WTC11 (cell line): Measurements from ENCODE around the gene ZCCHC2. TPM values are rescaled to one million over a fixed set of nuclear protein-coding genes. Genes with fewer than 3 reads are reported as not detected.

Source experiments
- ATAC-seq: fragments of 200-7000 bp; cut with Tn5 transposase; 2 replicates; pipeline ENCODE4 v1.10.0; 2021; ENCODE audit warnings: mild to moderate bottlenecking, moderate library complexity
- CTCF ChIA-PET: fragments of 300-600 bp; sonication (Branson Sonifier 250); formaldehyde crosslinking; loops from one replicate; lab custom pipeline; 2021; ENCODE audit warnings: antibody characterized with exemption; lab: Charles Lee
- POLR2A ChIA-PET: fragments of 350-600 bp; sonication (Branson Sonifier 250); formaldehyde crosslinking; loops from one replicate; lab custom pipeline; 2021; ENCODE audit warnings: antibody characterized with exemption; lab: Charles Lee
- DNase-seq: peaks from one replicate; pipeline ENCODE4 v3.0.0; 2021; ENCODE audit warnings: low spot score
- H3K27ac Mint-ChIP-seq: 2 replicates; pipeline ENCODE4 v1.8.0; 2021; ENCODE audit warnings: mixed read lengths
- H3K27me3 Mint-ChIP-seq: 2 replicates; pipeline ENCODE4 v1.8.0; 2021; ENCODE audit warnings: low read depth, mild to moderate bottlenecking, moderate library complexity, mixed read lengths
- H3K36me3 Mint-ChIP-seq: 2 replicates; pipeline ENCODE4 v1.8.0; 2021; ENCODE audit warnings: mixed read lengths
- H3K4me1 Mint-ChIP-seq: 2 replicates; pipeline ENCODE4 v1.8.0; 2022; ENCODE audit warnings: mixed read lengths
- H3K4me3 Mint-ChIP-seq: 2 replicates; pipeline ENCODE4 v1.8.0; 2021; ENCODE audit warnings: mild to moderate bottlenecking, moderate library complexity, mixed read lengths
- H3K9me3 Mint-ChIP-seq: 2 replicates; pipeline ENCODE4 v1.8.0; 2021; ENCODE audit warnings: mixed read lengths
- AR ChIP-seq: fragments of 250-450 bp; sonication (Bioruptor Pico); IDR thresholded peaks from 2 replicates; pipeline ENCODE4 v1.9.0; 2021; ENCODE audit warnings: mild to moderate bottlenecking
- ATF6 ChIP-seq: sonication (generic); formaldehyde crosslinking; IDR thresholded peaks from 2 replicates; pipeline ENCODE4 v1.8.1; 2023; ENCODE audit warnings: mild to moderate bottlenecking, missing genetic modification reagents
- FOXK1 ChIP-seq: sonication (generic); formaldehyde crosslinking; IDR thresholded peaks from 2 replicates; pipeline ENCODE4 v1.8.0; 2022; ENCODE audit warnings: mild to moderate bottlenecking, moderate library complexity, missing genetic modification reagents
- FOXP1 ChIP-seq: sonication (generic); formaldehyde crosslinking; IDR thresholded peaks from 2 replicates; pipeline ENCODE4 v1.8.0; 2022; ENCODE audit warnings: missing genetic modification reagents, mild to moderate bottlenecking, moderate library complexity, borderline replicate concordance
- GABPB1 ChIP-seq: sonication (generic); formaldehyde crosslinking; IDR thresholded peaks from 2 replicates; pipeline ENCODE4 v1.8.1; 2023; ENCODE audit warnings: mild to moderate bottlenecking, missing genetic modification reagents
- HMGA2 ChIP-seq: fragments of 250-450 bp; sonication (Bioruptor Pico); IDR thresholded peaks from 2 replicates; pipeline ENCODE4 v1.4.0; 2021; ENCODE audit warnings: mild to moderate bottlenecking, moderate library complexity
- MXD4 ChIP-seq: fragments of 250-450 bp; sonication (Bioruptor Pico); IDR thresholded peaks from 2 replicates; pipeline ENCODE4 v1.8.0; 2021; ENCODE audit warnings: mild to moderate bottlenecking, moderate library complexity, borderline replicate concordance
- PRRX2 ChIP-seq: fragments of 250-450 bp; sonication (Bioruptor Pico); IDR thresholded peaks from 2 replicates; pipeline ENCODE4 v1.8.0; 2021; ENCODE audit warnings: mild to moderate bottlenecking
- RELA ChIP-seq: sonication (generic); formaldehyde crosslinking; IDR thresholded peaks from 2 replicates; pipeline ENCODE4 v1.8.1; 2022; ENCODE audit warnings: missing genetic modification reagents, mild to moderate bottlenecking, borderline replicate concordance
- SMAD3 ChIP-seq: sonication (generic); formaldehyde crosslinking; IDR thresholded peaks from 2 replicates; pipeline ENCODE4 v1.8.0; 2022; ENCODE audit warnings: missing genetic modification reagents, mild to moderate bottlenecking, borderline replicate concordance
- STAT6 ChIP-seq: sonication (generic); formaldehyde crosslinking; conservative IDR thresholded peaks from 2 replicates; pipeline ENCODE4 v1.8.1; 2023; ENCODE audit warnings: mild to moderate bottlenecking, low read depth, missing genetic modification reagents, moderate library complexity
- USF1 ChIP-seq: sonication (generic); formaldehyde crosslinking; IDR thresholded peaks from 2 replicates; pipeline ENCODE4 v1.8.0; 2022; ENCODE audit warnings: mild to moderate bottlenecking, missing genetic modification reagents
- ZNF138 ChIP-seq: sonication (generic); formaldehyde crosslinking; conservative IDR thresholded peaks from 2 replicates; pipeline ENCODE4 v1.8.1; 2022; ENCODE audit warnings: mild to moderate bottlenecking, moderate library complexity, missing genetic modification reagents
- ZNF263 ChIP-seq: sonication (generic); formaldehyde crosslinking; IDR thresholded peaks from 2 replicates; pipeline ENCODE4 v1.8.1; 2022; ENCODE audit warnings: low read depth, mild to moderate bottlenecking, moderate library complexity, missing genetic modification reagents
- ZNF396 ChIP-seq: fragments of 250-450 bp; sonication (Bioruptor Pico); IDR thresholded peaks from 2 replicates; pipeline ENCODE4 v1.8.0; 2021; ENCODE audit warnings: mild to moderate bottlenecking, moderate library complexity, borderline replicate concordance
- ZNF416 ChIP-seq: fragments of 250-450 bp; sonication (Bioruptor Pico); IDR thresholded peaks from 2 replicates; pipeline ENCODE4 v1.9.0; 2021; ENCODE audit warnings: mild to moderate bottlenecking, inconsistent platforms
- ZNF512 ChIP-seq: sonication (generic); formaldehyde crosslinking; IDR thresholded peaks from 2 replicates; pipeline ENCODE4 v1.8.1; 2022; ENCODE audit warnings: missing genetic modification reagents, borderline replicate concordance
- total RNA-seq: library from RNA; stranded (reverse); gene quantifications from 3 replicates; pipeline ENCODE4 v1.2.3, GENCODE V29; 2021

The ZCCHC2 gene
- total RNA-seq, 1 experiment from 2014 or later, result 18.8 TPM

- TF ChIP-seq STAT6, result no peak
- no peak for TF ChIP-seq ZNF138 (CRISPR knock-in tag)
- TF ChIP-seq FOXP1 (CRISPR knock-in tag), result no peak
- no peak for TF ChIP-seq USF1
Measured at GRCh38 chr18:62616331-62616805, 93.5 kb downstream of the ZCCHC2 start (continued).

- H3K36me3 Mint-ChIP-seq, result no peaks in the 10 kb centered on the region
- no peak overlapping the region for H3K4me3 Mint-ChIP-seq
- no peaks in the 10 kb centered on the region for H3K27me3 Mint-ChIP-seq
- no peak for ATAC-seq
- no peak for TF ChIP-seq ZNF416 (CRISPR knock-in tag)
- TF ChIP-seq RELA, result no peak
- no peak for TF ChIP-seq FOXK1 (CRISPR knock-in tag)
- no peak for TF ChIP-seq ZNF396 (CRISPR knock-in tag)
- TF ChIP-seq USF1, result no peak
- TF ChIP-seq ZNF512, result no peak
- TF ChIP-seq AR (CRISPR knock-in tag), result no peak
- TF ChIP-seq HMGA2 (CRISPR knock-in tag), result no peak
- H3K4me1 Mint-ChIP-seq, result no peaks in the 10 kb centered on the region
- H3K9me3 Mint-ChIP-seq, result no peaks in the 10 kb centered on the region
- CTCF ChIA-PET, result no interaction called here
- no peak overlapping the region for H3K27ac Mint-ChIP-seq
- DNase-seq, result no peak
- POLR2A ChIA-PET, result no interaction called here
Measured at GRCh38 chr18:62617793-62618591, 95.2 kb downstream of the ZCCHC2 start.

GRCh38 chr18:62618735-62619134, 95.9 kb downstream of the ZCCHC2 start:
- DNase-seq, result no peak
- no peaks in the 10 kb centered on the region for H3K36me3 Mint-ChIP-seq
- no peak for TF ChIP-seq MXD4
- TF ChIP-seq ZNF512, result no peak
- no peak for TF ChIP-seq ZNF416 (CRISPR knock-in tag)
- TF ChIP-seq GABPB1 (CRISPR knock-in tag), result no peak
- no peak for TF ChIP-seq ZNF263 (CRISPR knock-in tag)
- TF ChIP-seq ATF6 (CRISPR knock-in tag), result no peak
- no peak for TF ChIP-seq PRRX2
- no peak for TF ChIP-seq SMAD3
- TF ChIP-seq, all 79 proteins: peak for 0

More at GRCh38 chr18:62618735-62619134, 95.9 kb downstream of the ZCCHC2 start:
- H3K4me1 Mint-ChIP-seq, result no peaks in the 10 kb centered on the region
- no peaks in the 10 kb centered on the region for H3K27me3 Mint-ChIP-seq
- POLR2A ChIA-PET, result no interaction called here
- H3K9me3 Mint-ChIP-seq, result 0 out of 2 replicates have a peak, but pooled peaks cover 2% of the 10 kb centered on the region
- H3K27ac Mint-ChIP-seq, result no peak overlapping the region
- ATAC-seq, result no peak
- CTCF ChIA-PET, result no interaction called here
- no peak overlapping the region for H3K4me3 Mint-ChIP-seq
